Measurements from ENCODE around the gene KDM5C.

DNA sequence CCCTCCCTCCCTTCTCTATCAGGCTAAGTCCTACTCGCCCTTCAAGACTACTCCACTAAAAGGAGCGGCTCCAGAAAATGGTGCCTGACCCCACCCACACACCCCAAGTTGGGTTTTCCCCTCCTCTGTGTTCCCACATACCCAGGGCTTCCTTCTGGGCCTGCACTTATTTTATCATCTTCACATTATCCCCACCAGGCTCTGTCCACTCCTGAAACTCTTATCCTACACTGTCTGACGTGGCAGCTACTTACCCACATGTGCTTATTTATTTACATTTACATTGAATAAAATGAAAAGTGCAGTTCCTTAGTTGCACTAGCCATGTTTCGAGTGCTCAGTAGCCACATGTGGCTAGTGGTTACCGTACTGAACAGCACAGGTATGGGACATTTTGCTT, 5.1 kb upstream of the KDM5C start:
- TF ChIP-seq GATA2 (IDR thresholded peaks at IDR 0.05; ENCODE audit: low read depth, low read length), result no peak
- TF ChIP-seq GATA3 (IDR thresholded peaks at IDR 0.05; ENCODE audit: low read depth, low read length), result no peak

Measured in SH-SY5Y (cell line).